H9 (cell line): ENCODE measurements around the gene GIT1. TPM values are rescaled to one million over a fixed set of nuclear protein-coding genes. Genes with fewer than 3 reads are reported as not detected.

ENCODE experiments used
- DNase-seq: peaks from one replicate; pipeline ENCODE4 v3.0.0-alpha.2; 2017
- H2AFZ ChIP-seq: one replicate; pipeline ENCODE4 v1.6.1; 2013; ENCODE audit warnings: mild to moderate bottlenecking, low read length, control low read depth, moderate library complexity
- H2AK5ac ChIP-seq: 2 replicates; pipeline ENCODE4 v1.6.1; 2013; ENCODE audit warnings: low read length, control low read depth, mixed read lengths; ENCODE audit not compliant: insufficient read length
- H2BK120ac ChIP-seq: one replicate; pipeline ENCODE4 v1.6.1; 2013; ENCODE audit warnings: low read depth, mild to moderate bottlenecking, low read length, control low read depth, inconsistent platforms; ENCODE audit not compliant: poor library complexity, severe bottlenecking
- H2BK12ac ChIP-seq: 2 replicates; pipeline ENCODE4 v1.6.1; 2013; ENCODE audit warnings: low read length, control low read depth, mixed read lengths, low read depth; ENCODE audit not compliant: insufficient read length
- H2BK15ac ChIP-seq: 2 replicates; pipeline ENCODE4 v1.6.1; 2013; ENCODE audit warnings: low read depth, low read length, control low read depth
- H2BK20ac ChIP-seq: one replicate; pipeline ENCODE4 v1.6.1; 2013; ENCODE audit warnings: low read depth, mild to moderate bottlenecking, low read length, control low read depth, inconsistent platforms; ENCODE audit not compliant: poor library complexity, severe bottlenecking
- H2BK5ac ChIP-seq: 2 replicates; pipeline ENCODE4 v1.6.1; 2013; ENCODE audit warnings: low read length, control low read depth, mixed read lengths; ENCODE audit not compliant: insufficient read length
- H3K14ac ChIP-seq: 2 replicates; pipeline ENCODE4 v1.6.1; 2013; ENCODE audit warnings: low read length, control low read depth; ENCODE audit not compliant: insufficient read depth
- H3K18ac ChIP-seq: 2 replicates; pipeline ENCODE4 v1.6.1; 2013; ENCODE audit warnings: low read depth, mild to moderate bottlenecking, mixed read lengths, low read length, control low read depth; ENCODE audit not compliant: insufficient read length
- H3K23ac ChIP-seq: 2 replicates; pipeline ENCODE4 v1.6.1; 2013; ENCODE audit warnings: low read length, control low read depth, mixed read lengths, low read depth; ENCODE audit not compliant: insufficient read length
- H3K23me2 ChIP-seq: 2 replicates; pipeline ENCODE4 v1.6.1; 2013; ENCODE audit warnings: low read depth, mild to moderate bottlenecking, mixed read lengths, low read length, control low read depth; ENCODE audit not compliant: insufficient read length, poor library complexity, severe bottlenecking
- H3K27ac ChIP-seq: 2 replicates; pipeline ENCODE4 v1.5.1; 2013; ENCODE audit warnings: low read length, control low read depth, mixed read lengths, low read depth; ENCODE audit not compliant: insufficient read length
- H3K27me3 ChIP-seq: 2 replicates; pipeline ENCODE4 v1.6.1; 2013; ENCODE audit warnings: low read length, control low read depth, inconsistent platforms; ENCODE audit not compliant: insufficient read depth
- H3K4ac ChIP-seq: 2 replicates; pipeline ENCODE4 v1.6.1; 2013; ENCODE audit warnings: low read depth, mild to moderate bottlenecking, control low read depth, inconsistent platforms, low read length, moderate library complexity
- H3K4me1 ChIP-seq: 2 replicates; pipeline ENCODE4 v1.6.1; 2013; ENCODE audit warnings: low read length, control low read depth, inconsistent platforms; ENCODE audit not compliant: insufficient read depth
- H3K4me2 ChIP-seq: 2 replicates; pipeline ENCODE4 v1.6.1; 2013; ENCODE audit warnings: low read length, control low read depth, mixed read lengths; ENCODE audit not compliant: insufficient read length, insufficient read depth
- H3K56ac ChIP-seq: 2 replicates; pipeline ENCODE4 v1.6.1; 2013; ENCODE audit warnings: low read depth, mild to moderate bottlenecking, mixed read lengths, low read length, control low read depth; ENCODE audit not compliant: insufficient read length
- H3K79me1 ChIP-seq: 2 replicates; pipeline ENCODE4 v1.6.1; 2013; ENCODE audit warnings: low read depth, mild to moderate bottlenecking, moderate library complexity, low read length, control low read depth, inconsistent platforms; ENCODE audit not compliant: insufficient read depth, poor library complexity, severe bottlenecking
- H3K79me2 ChIP-seq: 2 replicates; pipeline ENCODE4 v1.6.1; 2013; ENCODE audit warnings: low read length, control low read depth, inconsistent platforms; ENCODE audit not compliant: insufficient read depth
- H3K9ac ChIP-seq: 2 replicates; pipeline ENCODE4 v1.6.1; 2013; ENCODE audit warnings: low read length, control low read depth, mixed read lengths; ENCODE audit not compliant: insufficient read length; ENCODE audit errors: extremely low read depth
- H3K9me3 ChIP-seq: one replicate; pipeline ENCODE4 v1.6.1; 2013; ENCODE audit warnings: low read depth, low read length, inconsistent platforms; ENCODE audit not compliant: control insufficient read depth
- H3T11ph ChIP-seq: one replicate; pipeline ENCODE4 v1.6.1; 2013; ENCODE audit warnings: mild to moderate bottlenecking, low read length, control low read depth, inconsistent platforms
- H4K20me1 ChIP-seq: one replicate; pipeline ENCODE4 v1.6.1; 2013; ENCODE audit not compliant: control insufficient read depth, insufficient read length, insufficient read depth
- H4K5ac ChIP-seq: 2 replicates; pipeline ENCODE4 v1.6.1; 2013; ENCODE audit warnings: low read depth, mild to moderate bottlenecking, mixed read lengths, low read length, control low read depth; ENCODE audit not compliant: insufficient read length
- H4K8ac ChIP-seq: replicated peaks from 2 replicates; pipeline ENCODE4 v1.6.1; 2013; ENCODE audit warnings: low read length, control low read depth, mixed read lengths, low read depth; ENCODE audit not compliant: insufficient read length
- H4K91ac ChIP-seq: 2 replicates; pipeline ENCODE4 v1.6.1; 2013; ENCODE audit warnings: low read depth, mild to moderate bottlenecking, moderate library complexity, mixed read lengths, low read length, control low read depth; ENCODE audit not compliant: insufficient read length
- H3K27ac Mint-ChIP-seq, 3 experiments: 2 replicates in 2 of 3; 3 replicates in 1 of 3; pipeline ENCODE4 v1.8.0; 2020 to 2021; ENCODE audit warnings: mixed read lengths in 3 of 3, mild to moderate bottlenecking in 1 of 3, moderate library complexity in 1 of 3
- H3K27me3 Mint-ChIP-seq: 2 replicates; pipeline ENCODE4 v1.8.0; 2021; ENCODE audit warnings: low read depth, mild to moderate bottlenecking, moderate library complexity, mixed read lengths
- H3K36me3 Mint-ChIP-seq, 3 experiments: 2 replicates in 2 of 3; 3 replicates in 1 of 3; pipeline ENCODE4 v1.8.0; 2020 to 2021; ENCODE audit warnings: low read depth in 3 of 3, mixed read lengths in 3 of 3; ENCODE audit not compliant: insufficient read depth in 1 of 3
- H3K4me1 Mint-ChIP-seq, 2 experiments: 2 replicates each; pipeline ENCODE4 v1.8.0; 2020; ENCODE audit warnings: mixed read lengths in 2 of 2
- H3K4me3 Mint-ChIP-seq, 2 experiments: 2 replicates in 1 of 2; 3 replicates in 1 of 2; pipeline ENCODE4 v1.8.0; 2020 to 2021; ENCODE audit warnings: mild to moderate bottlenecking in 2 of 2, mixed read lengths in 2 of 2, moderate library complexity in 1 of 2
- H3K9me3 Mint-ChIP-seq, 2 experiments: 2 replicates in 1 of 2; 3 replicates in 1 of 2; pipeline ENCODE4 v1.8.0; 2020; ENCODE audit warnings: mild to moderate bottlenecking in 2 of 2, mixed read lengths in 2 of 2, moderate library complexity in 1 of 2
- CTCF ChIP-seq: fragments of 200-600 bp; sonication (generic); conservative IDR thresholded peaks from 3 replicates; pipeline ENCODE4 v1.8.0; 2021; ENCODE audit warnings: antibody characterized with exemption, mild to moderate bottlenecking
- WGBS: extraction: QIAGEN DNeasy Blood & Tissue Kit; methylation state at CpG from one replicate; pipeline ENCODE4 v1.1.7; 2013; ENCODE audit warnings: missing lambda C conversion rate, low lambda C conversion rate, mixed read lengths; ENCODE audit not compliant: insufficient read length; ENCODE audit errors: extremely low coverage; 5-methylcytosine and 5-hydroxymethylcytosine counted together
- total RNA-seq: library from RNA; stranded (reverse); gene quantifications from 2 replicates; pipeline ENCODE4 v1.2.1, GENCODE V29; 2021

The GIT1 gene
- total RNA-seq, 1 experiment from 2014 or later: 47.4 TPM

GRCh38 chr17:29591737-29592608, 2.5 kb upstream of the GIT1 start:
- H3K36me3 Mint-ChIP-seq: peaks cover 0 to 1% (median 0%) of the 10 kb centered on the region in 3 experiments; a peak in 1 of 7 replicates
- no peak overlapping the region for H2BK120ac ChIP-seq
- no peaks in the 10 kb centered on the region for H3K9me3 Mint-ChIP-seq
- H4K91ac ChIP-seq: no peak overlapping the region
- peaks cover 5% of the 10 kb centered on the region for H3K27me3 Mint-ChIP-seq
- WGBS: no CpG with 5 or more reads among the region's 25 CpGs
- H3K23ac ChIP-seq: no peak overlapping the region
- peak overlapping the region; percentile 6 for H3K18ac ChIP-seq
- no peak overlapping the region for H3K27ac ChIP-seq
- TF ChIP-seq CTCF: peak; percentile 99
- H3K14ac ChIP-seq: no peak overlapping the region
- H3K79me2 ChIP-seq: peaks cover 16% of the 10 kb centered on the region; the same call in 1 of the 2 replicates
- H3T11ph ChIP-seq: no peak overlapping the region
- H3K4me2 ChIP-seq: peak overlapping the region; percentile 69
- H3K27me3 ChIP-seq: no peaks in the 10 kb centered on the region
- peaks cover 37% of the 10 kb centered on the region for H3K23me2 ChIP-seq
- H2BK20ac ChIP-seq: no peak overlapping the region
- no peaks in the 10 kb centered on the region for H4K20me1 ChIP-seq
- H3K4me1 ChIP-seq: peaks cover 5% of the 10 kb centered on the region; the same call in 1 of the 2 replicates
- no peak overlapping the region for H2BK15ac ChIP-seq
- peaks cover 44 to 64% of the 10 kb centered on the region in 2 experiments for H3K4me1 Mint-ChIP-seq
- H3K56ac ChIP-seq: no peak overlapping the region
- peak overlapping the region; percentile 91 to 96 (median 95) for H3K27ac Mint-ChIP-seq
- peak overlapping the region; percentile 81 to 90 for H3K4me3 Mint-ChIP-seq
- H2BK5ac ChIP-seq: no peak overlapping the region
- H3K9me3 ChIP-seq: no peaks in the 10 kb centered on the region
- H3K4ac ChIP-seq: no peak overlapping the region
- H4K5ac ChIP-seq: no peak overlapping the region
- H4K8ac ChIP-seq: no peak overlapping the region
- H2AFZ ChIP-seq: peak overlapping the region; percentile 49
- H3K9ac ChIP-seq: no peak overlapping the region
- H3K79me1 ChIP-seq: no peaks in the 10 kb centered on the region
- H2BK12ac ChIP-seq: no peak overlapping the region
- peak; percentile 98 for DNase-seq
- no peak overlapping the region for H2AK5ac ChIP-seq
